Endodermal cell (in vitro differentiated cells): ENCODE data around the gene KLHL17. TPM values are rescaled to one million over a fixed set of nuclear protein-coding genes. Genes with fewer than 3 reads are reported as not detected.
A peak's percentile ranks its signal among the peaks of the same experiment; 100 is the strongest.

Source experiments
- DNase-seq: peaks from one replicate; pipeline ENCODE4 v3.0.0-alpha.2; 2017
- H3K27ac ChIP-seq: 2 replicates; pipeline ENCODE4 v1.5.1; 2013; ENCODE audit warnings: mild to moderate bottlenecking, low read depth, low read length, moderate library complexity
- H3K27me3 ChIP-seq: 2 replicates; pipeline ENCODE4 v1.6.1; 2013; ENCODE audit warnings: mild to moderate bottlenecking, low read length, moderate library complexity; ENCODE audit not compliant: insufficient read depth, control insufficient read depth, poor library complexity, severe bottlenecking
- H3K36me3 ChIP-seq: 2 replicates; pipeline ENCODE4 v1.7.0; 2013; ENCODE audit warnings: mild to moderate bottlenecking, low read length, moderate library complexity; ENCODE audit not compliant: control insufficient read depth, insufficient read depth
- H3K4me1 ChIP-seq: one replicate; pipeline ENCODE4 v1.7.0; 2013; ENCODE audit warnings: low read length; ENCODE audit not compliant: control insufficient read depth, insufficient read depth
- H3K4me3 ChIP-seq: 2 replicates; pipeline ENCODE4 v1.5.1; 2013; ENCODE audit warnings: mild to moderate bottlenecking, low read length, moderate library complexity
- H3K9ac ChIP-seq: 2 replicates; pipeline ENCODE4 v1.6.1; 2013; ENCODE audit warnings: mild to moderate bottlenecking, low read length, moderate library complexity; ENCODE audit not compliant: poor library complexity, severe bottlenecking; ENCODE audit errors: extremely low read depth
- H3K9me3 ChIP-seq: 2 replicates; pipeline ENCODE4 v1.6.1; 2013; ENCODE audit warnings: mild to moderate bottlenecking, low read length, moderate library complexity; ENCODE audit not compliant: control insufficient read depth
- H3K27ac Mint-ChIP-seq: 2 replicates; pipeline ENCODE4 v1.8.0; 2020; ENCODE audit warnings: mixed read lengths
- H3K27me3 Mint-ChIP-seq: 2 replicates; pipeline ENCODE4 v1.8.0; 2021; ENCODE audit warnings: mild to moderate bottlenecking, mixed read lengths; ENCODE audit not compliant: insufficient read depth
- H3K36me3 Mint-ChIP-seq: 2 replicates; pipeline ENCODE4 v1.8.0; 2020; ENCODE audit warnings: low read depth, mixed read lengths
- H3K4me1 Mint-ChIP-seq: 2 replicates; pipeline ENCODE4 v1.8.0; 2020; ENCODE audit warnings: mixed read lengths
- H3K4me3 Mint-ChIP-seq: 2 replicates; pipeline ENCODE4 v1.8.0; 2020; ENCODE audit warnings: mild to moderate bottlenecking, moderate library complexity, mixed read lengths
- H3K9me3 Mint-ChIP-seq: 2 replicates; pipeline ENCODE4 v1.8.0; 2020; ENCODE audit warnings: mild to moderate bottlenecking, mixed read lengths
- WGBS, 2 experiments: methylation state at CpG; one replicate each; pipeline versions ENCODE4 v1.1.5 to v1.1.7; 2013; ENCODE audit warnings: missing lambda C conversion rate in 2 of 2, mixed read lengths in 1 of 2; ENCODE audit not compliant: insufficient coverage in 1 of 2, insufficient read length in 1 of 2; 5-methylcytosine and 5-hydroxymethylcytosine counted together
- total RNA-seq, 2 donors: library from RNA; stranded (reverse); fragmentation: NEBNext Ultra II Directional in 1 of 2; extraction: Animal tissue kit (Norgen Biotek cat#: 25700) in 1 of 2; gene quantifications; 2 replicates in 1 of 2; 3 replicates in 1 of 2; pipeline ENCODE4 v1.2.1, GENCODE V29; 2021
- TF ChIP-seq, protein P1 (sequence below): fragments of 200-600 bp; sonication (generic); conservative IDR thresholded peaks from 2 replicates; pipeline ENCODE4 v1.5.0; 2021; ENCODE audit warnings: antibody characterized with exemption, mild to moderate bottlenecking

KLHL17 gene
- total RNA-seq, 2 donors from 2014 or later, result 49.2 to 58.2 TPM

- 64 to 68% methylated on average over 28 to 40 of the region's 41 CpGs for WGBS, 2 experiments
- peaks cover 14% of the 10 kb centered on the region for H3K4me1 Mint-ChIP-seq
- TF ChIP-seq, protein P1, sequence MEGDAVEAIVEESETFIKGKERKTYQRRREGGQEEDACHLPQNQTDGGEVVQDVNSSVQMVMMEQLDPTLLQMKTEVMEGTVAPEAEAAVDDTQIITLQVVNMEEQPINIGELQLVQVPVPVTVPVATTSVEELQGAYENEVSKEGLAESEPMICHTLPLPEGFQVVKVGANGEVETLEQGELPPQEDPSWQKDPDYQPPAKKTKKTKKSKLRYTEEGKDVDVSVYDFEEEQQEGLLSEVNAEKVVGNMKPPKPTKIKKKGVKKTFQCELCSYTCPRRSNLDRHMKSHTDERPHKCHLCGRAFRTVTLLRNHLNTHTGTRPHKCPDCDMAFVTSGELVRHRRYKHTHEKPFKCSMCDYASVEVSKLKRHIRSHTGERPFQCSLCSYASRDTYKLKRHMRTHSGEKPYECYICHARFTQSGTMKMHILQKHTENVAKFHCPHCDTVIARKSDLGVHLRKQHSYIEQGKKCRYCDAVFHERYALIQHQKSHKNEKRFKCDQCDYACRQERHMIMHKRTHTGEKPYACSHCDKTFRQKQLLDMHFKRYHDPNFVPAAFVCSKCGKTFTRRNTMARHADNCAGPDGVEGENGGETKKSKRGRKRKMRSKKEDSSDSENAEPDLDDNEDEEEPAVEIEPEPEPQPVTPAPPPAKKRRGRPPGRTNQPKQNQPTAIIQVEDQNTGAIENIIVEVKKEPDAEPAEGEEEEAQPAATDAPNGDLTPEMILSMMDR, result no peak
- peak; percentile 70 for DNase-seq
- H3K27ac Mint-ChIP-seq, result peak overlapping the region; percentile 96
- Histone ChIP-seq H3K27me3 (no peaks in the 10 kb centered on the region), H3K9me3 (no peaks in the 10 kb centered on the region), H3K27ac (no peak overlapping the region), H3K4me3 (peak overlapping the region; percentile 77), H3K9ac (peak overlapping the region; percentile 61), H3K36me3 (no peaks in the 10 kb centered on the region), H3K4me1 (no peaks in the 10 kb centered on the region)
- H3K9me3 Mint-ChIP-seq, result no peaks in the 10 kb centered on the region
- peak overlapping the region; percentile 74 for H3K4me3 Mint-ChIP-seq
- peaks cover 18% of the 10 kb centered on the region for H3K27me3 Mint-ChIP-seq
- no peaks in the 10 kb centered on the region for H3K36me3 Mint-ChIP-seq
Observed at GRCh38 chr1:1013922-1014648, 53.7 kb downstream of the KLHL17 start.

DNA sequence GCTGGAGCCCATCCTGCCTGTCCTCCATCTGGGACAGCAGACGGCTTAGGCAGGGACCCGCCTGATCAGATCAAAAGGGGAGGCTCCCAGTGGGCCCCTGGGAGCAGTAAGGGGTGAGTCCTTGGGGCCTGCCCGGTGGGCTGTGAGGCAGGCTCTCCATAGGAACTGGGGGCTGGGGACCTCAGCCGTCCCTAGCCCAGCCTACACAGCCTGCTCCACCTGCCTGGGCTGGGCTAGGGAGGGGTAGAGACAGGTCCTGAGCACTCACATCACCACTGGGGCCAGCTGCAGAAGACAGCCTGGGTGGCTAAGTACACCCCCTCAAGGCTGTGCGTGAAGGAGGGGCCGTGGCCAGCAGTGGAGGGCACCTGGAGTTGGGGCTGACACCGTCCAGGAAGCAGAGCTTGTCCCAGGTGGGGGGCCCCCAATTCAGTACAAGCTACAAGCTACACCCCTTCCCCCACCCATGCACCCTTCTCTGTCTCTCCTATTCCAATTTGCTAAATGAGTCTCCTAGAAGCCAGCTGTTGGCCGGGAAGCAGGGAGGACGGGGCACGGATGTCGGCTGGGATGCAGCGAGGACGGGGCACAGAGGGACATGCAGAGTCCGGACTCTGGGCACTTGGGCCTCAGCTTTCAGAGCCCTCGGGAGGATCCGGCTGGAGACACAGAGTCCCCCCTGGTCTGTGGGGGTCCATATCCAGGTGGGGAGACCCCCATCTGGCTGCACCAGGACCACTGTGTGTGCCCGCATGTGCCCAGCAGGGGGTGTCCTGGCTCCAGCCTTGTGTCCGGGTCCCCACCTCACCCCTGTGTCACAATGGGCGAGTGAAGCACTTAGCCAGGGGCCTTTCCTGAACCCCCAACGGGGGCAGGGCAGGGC lies 54.7 kb downstream of the KLHL17 start:
- H3K9me3 ChIP-seq, result no peaks in the 10 kb centered on the region
- no peaks in the 10 kb centered on the region for H3K27me3 ChIP-seq
- Mint-ChIP-seq H3K27ac (no peak overlapping the region), H3K4me1 (peaks cover 14% of the 10 kb centered on the region), H3K27me3 (peaks cover 16% of the 10 kb centered on the region), H3K4me3 (peak overlapping the region; percentile 74), H3K36me3 (no peaks in the 10 kb centered on the region), H3K9me3 (no peaks in the 10 kb centered on the region)
- no peaks in the 10 kb centered on the region for H3K4me1 ChIP-seq
- H3K36me3 ChIP-seq, result no peaks in the 10 kb centered on the region
- H3K9ac ChIP-seq, result no peak overlapping the region
- 82 to 87% methylated on average over 12 to 20 of the region's 20 CpGs for WGBS, 2 experiments
- TF ChIP-seq, protein P1, result peak; percentile 45
- peak overlapping the region; percentile 77 for H3K4me3 ChIP-seq
- peak; percentile 71 for DNase-seq
- no peak overlapping the region for H3K27ac ChIP-seq

Other genes with a start within 250 kb of the KLHL17 start
- gene SAMD11, start 36.7 kb upstream of the KLHL17 start, total RNA-seq, result 100 to 1,000 TPM; 152 to 156 TPM
- 10 to 100 TPM; 83.5 to 97.3 TPM for gene NOC2L, start 1.3 kb upstream of the KLHL17 start, total RNA-seq
- 1 to 10 TPM; 1.5 to 4.6 TPM for gene PLEKHN1, start 5.9 kb downstream of the KLHL17 start, total RNA-seq
- not detected for gene PERM1, start 21.5 kb downstream of the KLHL17 start, total RNA-seq
- 10 to 100 TPM; 16.1 to 19.7 TPM for gene HES4, start 39.5 kb downstream of the KLHL17 start, total RNA-seq
- 10 to 100 TPM; 46.6 to 48.4 TPM for gene ISG15, start 52.9 kb downstream of the KLHL17 start, total RNA-seq
- gene AGRN, start 59.5 kb downstream of the KLHL17 start, total RNA-seq, result 100 to 1,000 TPM; 269 to 288 TPM
- gene RNF223, start 113.7 kb downstream of the KLHL17 start, total RNA-seq, result not detected
- 10 to 100 TPM; 23.1 to 29.5 TPM for gene C1orf159, start 155.5 kb downstream of the KLHL17 start, total RNA-seq
- gene TTLL10, start 213.3 kb downstream of the KLHL17 start, total RNA-seq, result 1 to 10 TPM in 1 of 2 donors, under 1 TPM in 1; 0.93 to 1.2 TPM
- 1 to 10 TPM in 1 of 2 donors, under 1 TPM in 1; 0.95 to 1.7 TPM for gene TNFRSF18, start 246.0 kb downstream of the KLHL17 start, total RNA-seq